Measurements from ENCODE around the gene KCNA1.

The KCNA1 gene

GRCh38 chr12:4960547-4960946 lies 50.8 kb downstream of the KCNA1 start:
- no peak for DNase-seq (ENCODE audit: low spot score)

- DNase-seq (ENCODE audit: low spot score): no peak
These were observed 51.6 kb downstream of the KCNA1 start for GRCh38 chr12:4961311-4961710.

GRCh38 chr12:4962539-4963486 lies 53.1 kb downstream of the KCNA1 start:
- DNase-seq (ENCODE audit: low spot score): no peak

Data from HuH-7.5 (cell line).